Activated gamma-delta T cell treated with anti-CD3 and anti-CD28 coated beads, Interleukin-2, amount 50 U/mL, for 16 hours (primary cell): ENCODE measurements around the gene IL2RA.
"Not testable (repeated sequence)": the region's sequence is repeated elsewhere in the genome, so short reads cannot be mapped to it uniquely, and the experiment has no call there.

ENCODE experiments used
- DNase-seq: peaks from one replicate; pipeline ENCODE4 v3.0.0-alpha.2; 2020; ENCODE audit warnings: low read depth

IL2RA gene

DNA sequence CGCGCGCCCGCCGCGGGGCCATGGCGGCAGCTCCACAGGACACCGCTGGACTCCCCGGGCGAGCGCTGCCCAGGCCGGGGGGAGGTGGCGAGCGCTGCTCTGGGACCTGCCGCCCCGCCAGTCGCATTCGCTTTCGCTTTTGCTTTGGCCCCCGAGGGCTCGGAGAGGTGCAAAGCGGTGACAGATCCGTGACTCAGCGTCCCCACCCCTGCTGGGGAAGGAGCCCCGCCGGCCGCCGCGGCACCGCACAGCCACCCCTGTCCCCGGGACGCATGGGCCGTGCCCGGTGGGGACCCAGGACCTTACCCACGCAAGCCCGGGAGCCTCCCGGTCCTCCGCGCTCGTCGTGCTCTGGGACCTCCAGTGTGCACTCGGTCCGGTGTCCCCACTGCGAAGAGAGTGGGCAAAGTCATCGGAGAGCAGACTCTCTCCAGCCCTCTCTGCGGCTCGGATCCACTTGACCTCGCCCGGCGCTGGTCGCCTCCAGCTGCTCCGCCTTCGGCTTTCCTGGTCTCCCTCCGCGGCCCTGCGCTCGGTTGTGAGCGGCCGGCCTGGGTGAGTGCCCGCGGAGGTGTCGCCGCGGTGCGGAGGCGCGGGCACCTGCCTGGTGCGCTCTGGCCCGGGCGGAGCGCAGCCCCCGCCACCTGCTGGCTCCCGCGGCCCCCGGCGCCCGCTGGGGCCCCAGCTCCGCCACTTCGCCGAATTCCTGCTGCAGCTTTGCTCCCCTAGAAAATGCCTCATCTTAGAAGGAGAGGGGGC, 84.5 kb downstream of the IL2RA start, which contains the start of gene IL15RA:
IL15RA (minus strand) TSS at position 73 of the 759 bp plus-strand sequence; CDS start at position 22, 51 bp downstream.
- peak; percentile 79 for DNase-seq

DNA sequence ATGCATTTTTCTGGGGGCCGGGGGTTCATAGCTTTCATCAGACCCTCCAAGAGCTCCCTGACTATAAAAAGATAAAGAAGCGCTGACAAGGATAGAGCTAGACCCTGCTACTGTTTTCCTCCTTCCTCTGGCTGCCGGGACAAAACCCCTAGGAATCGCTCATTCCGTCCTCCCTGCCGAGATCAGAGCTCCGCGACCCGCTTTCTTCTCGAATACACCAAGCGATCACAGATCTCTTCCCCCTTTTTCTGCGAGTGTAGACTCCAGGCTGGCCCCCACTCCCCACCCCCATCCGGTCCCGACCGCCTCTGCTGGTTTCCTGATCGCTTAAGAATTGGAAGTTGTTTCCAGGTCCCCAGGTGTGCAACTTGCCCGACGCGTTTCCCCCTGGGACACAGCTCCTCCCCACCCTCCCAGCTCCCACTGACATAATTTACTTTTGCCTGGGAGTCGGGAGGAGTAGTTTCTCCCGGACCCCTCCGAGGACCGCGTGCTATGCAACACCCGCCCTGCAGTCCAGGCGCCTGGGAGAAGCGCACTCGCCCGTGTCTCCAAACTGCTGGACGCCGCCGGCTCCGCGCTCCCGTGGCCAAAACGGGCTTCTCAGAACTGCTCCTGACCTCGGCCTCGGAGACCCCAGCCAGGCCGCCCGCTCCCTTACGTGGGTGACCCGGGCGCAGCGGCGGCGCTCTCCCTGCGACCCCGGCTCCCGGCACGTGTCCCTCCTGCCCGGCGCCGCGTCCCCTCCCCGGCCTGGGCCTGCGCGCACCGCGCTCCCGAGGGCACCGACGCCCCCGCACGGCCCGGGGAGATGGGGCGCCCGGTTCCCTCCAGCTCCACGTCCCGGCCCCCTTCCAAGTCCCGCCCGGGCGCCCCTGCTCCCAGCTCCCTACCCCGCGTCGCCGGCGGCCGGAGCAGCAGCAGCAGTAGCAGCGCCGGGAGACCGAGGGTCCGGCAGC, 85.4 kb downstream of the IL2RA start:
- peak; percentile 20 for DNase-seq

GRCh38 chr10:5975641-5976473, 86.3 kb downstream of the IL2RA start:
- peak; percentile 53 for DNase-seq

GRCh38 chr10:5973069-5973468, 89.1 kb downstream of the IL2RA start:
- DNase-seq: no peak

DNA sequence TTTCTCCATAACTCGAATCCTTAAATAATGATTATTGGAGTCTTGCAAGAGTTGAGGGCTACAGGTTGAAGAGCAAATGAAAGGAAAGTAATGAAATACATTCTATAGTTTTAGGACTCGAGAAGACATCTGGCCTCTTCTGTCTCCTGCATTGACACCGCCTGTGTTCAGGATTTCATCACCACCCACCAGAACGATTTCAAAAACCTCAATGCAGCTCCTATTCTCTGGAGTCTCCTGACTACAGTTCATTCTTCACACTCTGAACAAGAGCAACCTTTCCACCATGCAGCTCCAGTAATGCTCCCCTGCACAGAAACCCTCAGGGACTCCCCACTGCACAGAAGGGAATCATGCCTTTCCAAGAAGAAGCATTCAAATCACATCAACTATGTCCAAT, 90.3 kb downstream of the IL2RA start:
- DNase-seq: no peak

DNA sequence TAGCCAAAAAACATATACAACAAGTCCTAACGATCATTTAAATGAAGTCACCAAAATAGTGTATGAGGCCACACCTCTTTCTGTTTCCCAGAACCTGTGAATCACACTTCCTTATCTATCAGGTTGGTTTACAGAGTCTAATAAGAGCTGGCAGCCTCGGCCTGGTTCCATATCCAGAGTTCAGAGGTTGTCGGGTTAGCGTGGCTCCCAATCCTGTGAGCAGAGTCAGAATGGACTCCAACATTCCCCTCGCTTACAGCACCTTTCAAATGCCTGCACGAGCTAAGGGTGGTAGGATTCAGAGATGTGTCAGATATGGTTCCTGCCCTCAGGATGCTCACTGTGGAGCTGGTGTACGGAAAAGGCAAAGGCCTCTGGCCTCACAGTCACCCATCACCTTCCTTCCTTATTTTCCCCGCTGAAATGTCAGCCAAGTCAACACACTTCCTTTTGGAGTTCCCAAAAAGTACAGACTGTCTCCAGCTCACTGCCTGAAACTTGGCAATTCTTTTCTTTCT, 90.8 kb downstream of the IL2RA start:
- DNase-seq: no peak

DNA sequence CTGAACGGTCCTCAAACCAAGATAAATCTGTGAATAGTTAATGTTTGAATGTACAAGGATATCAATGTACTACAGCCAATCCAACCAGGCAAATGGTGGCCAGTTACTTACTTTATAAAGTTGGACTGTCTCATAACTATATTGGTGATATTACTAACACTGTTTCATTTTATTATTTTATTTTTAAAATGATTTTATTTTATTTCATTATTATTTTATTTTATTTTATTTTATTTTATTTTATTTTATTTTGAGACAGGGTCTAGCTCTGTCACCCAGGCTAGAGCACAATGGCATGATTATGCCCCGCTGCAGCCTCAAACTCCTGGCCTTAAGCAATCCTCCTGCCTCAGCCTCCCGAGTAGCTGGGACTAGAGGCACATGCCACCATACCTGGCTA, 91.6 kb downstream of the IL2RA start:
- no peak for DNase-seq

DNA sequence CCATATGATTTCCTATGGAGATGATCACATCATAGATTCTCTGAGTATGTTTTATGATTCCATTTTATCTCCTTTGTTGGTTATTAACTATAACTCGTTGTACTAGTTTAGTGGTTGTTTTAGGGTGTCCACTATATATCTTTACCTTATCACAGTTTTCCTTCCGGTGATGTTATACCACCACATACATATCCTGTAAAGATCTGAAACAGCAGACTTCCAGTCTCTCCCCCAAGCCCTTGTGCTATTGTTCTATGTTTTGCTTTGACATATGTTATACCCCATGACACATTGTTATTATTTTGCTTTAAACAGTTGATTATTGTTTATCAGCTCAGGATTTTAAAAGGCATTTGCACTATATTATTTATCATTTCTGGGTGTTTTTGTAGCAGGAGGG, 92.1 kb downstream of the IL2RA start:
- DNase-seq: no peak

GRCh38 chr10:5968681-5969453, 93.3 kb downstream of the IL2RA start:
- DNase-seq: no peak

- DNase-seq: no peak
These were observed 94.0 kb downstream of the IL2RA start for GRCh38 chr10:5968037-5968680.

DNA sequence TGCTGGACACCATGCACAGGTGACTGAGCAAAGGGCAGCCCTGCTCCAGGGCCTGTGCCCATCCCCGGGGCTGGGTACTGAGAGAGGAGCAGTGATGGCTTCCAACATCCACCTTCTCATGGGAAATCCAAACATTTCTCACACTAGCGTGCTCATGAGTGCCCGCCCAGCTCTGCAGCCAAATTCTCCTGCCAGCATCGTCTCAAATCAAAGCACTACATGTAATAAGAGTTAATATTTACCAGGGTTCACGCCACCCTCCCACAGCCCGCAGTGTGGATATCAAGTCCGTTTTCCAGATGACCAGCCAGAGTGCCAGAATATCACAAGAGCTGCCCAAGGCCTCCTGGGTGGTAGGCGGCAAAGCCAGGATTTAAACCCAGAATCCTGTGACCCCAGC, 96.9 kb downstream of the IL2RA start:
- DNase-seq: no peak

DNA sequence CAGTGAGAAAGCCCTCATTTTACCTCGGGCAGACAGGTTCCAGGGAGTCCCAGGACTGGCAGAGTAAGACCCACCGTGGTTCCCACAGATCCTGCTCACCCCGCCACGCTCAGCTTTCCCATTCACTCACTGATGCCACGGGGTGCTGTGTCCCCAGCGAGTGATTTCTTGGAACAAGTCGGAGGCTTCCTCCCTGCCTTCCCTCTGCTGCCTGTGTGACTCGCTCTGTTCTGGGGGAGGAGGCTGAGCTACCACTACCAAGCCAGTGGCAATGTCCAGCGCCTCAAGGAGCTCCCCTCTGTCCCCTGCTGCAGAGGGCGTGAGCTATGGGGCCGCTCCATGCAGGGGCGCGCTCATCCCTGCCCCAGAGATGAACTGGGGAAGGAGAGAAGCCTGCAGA, 97.4 kb downstream of the IL2RA start:
- DNase-seq: no peak

GRCh38 chr10:5963591-5963990, 98.6 kb downstream of the IL2RA start:
- no peak for DNase-seq

DNA sequence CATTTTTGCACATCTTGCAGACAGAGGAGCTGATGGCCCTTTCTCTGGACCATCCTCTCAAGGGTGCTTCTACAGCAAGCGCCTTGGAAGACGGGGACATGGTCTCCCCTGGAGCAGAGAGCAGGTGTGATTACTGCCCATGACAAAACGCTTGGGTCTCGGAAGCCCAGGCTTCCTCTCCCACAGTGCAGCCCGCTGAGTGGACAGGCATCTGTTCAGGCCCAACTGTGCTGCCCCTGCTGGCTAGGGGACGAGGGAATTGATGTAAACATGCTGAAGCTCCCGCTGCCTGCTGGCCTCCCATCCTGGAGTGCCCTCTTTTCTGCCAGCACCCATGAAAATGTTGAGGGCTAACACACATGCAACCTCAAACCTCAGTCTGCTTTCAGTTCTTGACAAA, 99.1 kb downstream of the IL2RA start:
- no peak for DNase-seq

- DNase-seq: not testable (repeated sequence)
These were observed 99.7 kb downstream of the IL2RA start for GRCh38 chr10:5962358-5962940.

GRCh38 chr10:5961405-5962100, 100.6 kb downstream of the IL2RA start:
- no peak for DNase-seq

DNA sequence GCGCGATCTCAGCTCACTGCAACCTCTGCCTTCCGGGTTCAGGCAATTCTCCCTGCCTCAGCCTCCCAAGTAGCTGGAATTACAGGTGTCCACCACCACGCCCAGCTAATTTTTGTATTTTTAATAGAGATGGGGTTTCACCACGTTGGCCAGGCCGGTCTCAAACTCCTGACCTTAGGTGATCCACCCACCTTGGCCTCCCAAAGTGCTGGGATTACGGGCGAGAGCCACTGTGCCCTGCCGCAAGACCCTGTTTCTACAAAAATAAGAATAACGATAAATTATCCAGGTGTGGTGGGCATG, 101.2 kb downstream of the IL2RA start:
- DNase-seq: not testable (repeated sequence)
